Umbilical cord (tissue), 2 donors: Measurements from ENCODE around the gene KCNK3. TPM values are rescaled to one million over a fixed set of nuclear protein-coding genes. Genes with fewer than 3 reads are reported as not detected.
A peak's percentile ranks its signal among the peaks of the same experiment; 100 is the strongest.
"Not testable (repeated sequence)": the region's sequence is repeated elsewhere in the genome, so short reads cannot be mapped to it uniquely, and the experiment has no call there.

Experiments used
- DNase-seq: peaks from one replicate; pipeline ENCODE4 v3.0.0-alpha.2; 2015; ENCODE audit warnings: low spot score
- total RNA-seq: library from RNA; depleted of rRNA; stranded (reverse); fragments of >200 nt; gene quantifications from one replicate; pipeline ENCODE4 v1.2.3, GENCODE V29; 2014; ENCODE audit warnings: low replicate concordance; ENCODE audit not compliant: insufficient read depth

KCNK3 gene
- total RNA-seq, 1 donor from 2014 or later = 11.8 TPM

- DNase-seq = no peak
These were observed 62.6 kb downstream of the KCNK3 start for GRCh38 chr2:26754972-26755670.

DNA sequence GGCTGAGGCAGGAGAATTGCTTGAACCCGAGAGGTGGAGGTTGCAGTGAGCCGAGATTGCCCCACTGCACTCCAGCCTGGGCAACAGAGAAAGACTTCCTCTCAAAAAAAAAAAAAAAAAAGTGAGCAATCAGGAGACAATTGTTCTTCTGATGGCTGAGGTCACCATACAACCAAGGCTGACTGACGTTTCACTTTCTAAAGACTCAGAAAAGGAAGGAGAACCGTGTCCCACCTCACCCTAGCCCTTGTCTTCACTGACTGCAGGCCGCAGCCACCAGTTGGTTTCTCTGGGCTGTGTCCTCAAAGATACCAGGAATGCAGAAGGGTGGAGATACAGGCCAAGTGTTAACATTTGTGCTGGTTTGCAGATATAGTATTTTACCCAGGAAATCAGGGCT is 63.8 kb downstream of the KCNK3 start:
- DNase-seq = no peak

GRCh38 chr2:26757873-26758789 is 65.6 kb downstream of the KCNK3 start:
- peak; percentile 82 for DNase-seq

- DNase-seq = no peak
These were observed 66.3 kb downstream of the KCNK3 start for GRCh38 chr2:26758790-26759321.

DNA sequence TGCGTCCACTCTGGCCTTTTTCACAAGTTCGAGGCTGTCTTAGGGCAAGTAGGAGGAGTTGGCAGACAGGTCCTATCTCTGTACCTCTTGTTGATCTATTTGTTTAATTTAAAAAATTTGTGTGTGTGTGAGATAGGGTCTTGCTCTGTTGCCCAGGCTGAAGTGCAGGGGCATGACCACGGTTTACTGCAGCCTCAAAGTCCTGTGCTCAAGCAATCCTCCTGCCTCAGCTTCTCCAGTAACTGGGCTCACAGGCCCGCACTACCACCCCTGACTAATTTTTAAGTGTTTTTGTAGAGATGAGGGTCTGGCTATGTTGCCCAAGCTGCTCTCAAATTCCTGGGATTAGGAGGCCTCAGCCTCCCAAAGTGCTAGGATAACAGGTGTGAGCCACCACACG is 67.3 kb downstream of the KCNK3 start:
- DNase-seq = no peak

GRCh38 chr2:26760991-26761390 is 68.5 kb downstream of the KCNK3 start:
- not testable (repeated sequence) for DNase-seq

DNA sequence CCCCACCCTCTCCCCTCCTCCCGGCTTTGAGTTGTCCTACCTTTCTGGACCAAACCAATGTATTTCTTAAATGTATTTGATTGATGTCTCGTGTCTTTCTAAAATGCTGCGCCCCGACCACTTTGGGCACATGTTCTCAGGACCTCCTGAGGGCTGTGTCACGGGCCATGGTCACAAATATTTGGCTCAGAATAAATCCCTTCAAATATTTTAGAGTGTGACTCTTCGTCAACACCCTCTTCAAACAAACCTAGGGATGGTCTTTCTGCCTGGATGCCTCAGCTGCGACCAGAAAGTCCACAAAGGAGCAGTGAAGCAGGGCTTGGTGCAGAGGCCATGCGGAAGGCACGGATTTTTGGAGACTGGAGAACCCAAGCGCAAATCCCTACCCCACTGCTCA is 70.5 kb downstream of the KCNK3 start:
- no peak for DNase-seq

DNA sequence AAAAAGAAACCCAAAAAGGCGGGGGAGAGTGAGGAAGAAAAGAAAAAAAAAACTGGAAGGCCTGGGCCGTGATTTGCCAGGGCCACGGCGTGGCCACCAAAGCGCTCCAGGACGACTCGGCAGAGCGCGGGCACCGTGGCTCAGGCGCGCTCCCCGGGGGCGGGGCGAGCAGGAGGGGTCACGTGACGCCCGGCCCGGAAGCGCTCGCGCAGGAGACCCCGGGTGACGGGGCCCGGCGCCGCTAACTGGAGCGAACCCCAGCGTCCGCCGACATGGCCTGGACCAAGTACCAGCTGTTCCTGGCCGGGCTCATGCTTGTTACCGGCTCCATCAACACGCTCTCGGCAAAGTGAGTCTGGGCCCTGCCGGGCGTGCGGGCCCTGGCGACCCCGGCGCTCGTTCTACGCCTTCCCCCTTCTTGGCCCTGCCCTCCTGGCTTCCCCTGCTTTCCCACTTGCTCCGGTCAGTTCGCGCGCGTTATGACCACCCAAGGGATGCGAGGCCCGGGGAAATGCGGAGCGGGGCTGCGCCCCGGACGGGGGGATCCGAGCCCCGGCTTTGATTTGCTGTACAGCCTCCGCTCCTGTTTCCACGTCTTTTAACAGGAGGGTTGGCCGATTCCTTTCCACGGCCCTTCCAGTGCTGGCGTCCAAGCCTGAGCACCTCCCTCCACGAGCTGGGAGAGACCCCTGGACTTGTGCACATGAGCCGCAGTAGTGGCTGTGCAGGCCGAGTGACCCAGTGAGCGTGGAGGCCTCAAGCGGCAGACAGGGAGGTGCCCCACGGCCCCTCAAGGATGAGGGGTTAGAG is 71.8 kb downstream of the KCNK3 start, which contains the start of gene SLC35F6:
Gene SLC35F6, plus strand, starts transcription at position 207 of the 810 bp plus-strand sequence. Its CDS starts 66 bp downstream, at position 273.
- DNase-seq = peak; percentile 86

DNA sequence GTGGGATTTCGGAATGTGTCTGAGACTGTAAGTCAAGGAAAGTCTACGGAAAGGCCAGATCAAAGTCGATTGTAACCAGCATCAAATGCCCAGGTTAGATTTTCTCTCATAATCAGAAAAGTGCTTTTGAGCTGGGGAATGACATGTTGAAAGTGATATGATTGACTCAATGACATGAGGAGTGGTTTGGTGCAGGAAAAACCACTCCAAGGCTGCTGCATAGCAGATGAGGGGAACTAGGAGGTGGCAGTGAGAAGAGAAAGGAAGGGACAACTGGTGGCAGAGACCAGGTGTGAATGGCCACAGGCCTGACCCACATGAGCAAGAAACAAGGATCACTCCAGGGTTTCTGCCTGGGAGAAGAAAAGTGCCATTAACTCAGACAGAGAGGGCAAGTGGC is 72.4 kb downstream of the KCNK3 start:
- DNase-seq = no peak

GRCh38 chr2:26765475-26766200 is 73.1 kb downstream of the KCNK3 start:
- DNase-seq = no peak

GRCh38 chr2:26767129-26767528 is 74.6 kb downstream of the KCNK3 start:
- DNase-seq = no peak

GRCh38 chr2:26767894-26768487 is 75.5 kb downstream of the KCNK3 start:
- no peak for DNase-seq

DNA sequence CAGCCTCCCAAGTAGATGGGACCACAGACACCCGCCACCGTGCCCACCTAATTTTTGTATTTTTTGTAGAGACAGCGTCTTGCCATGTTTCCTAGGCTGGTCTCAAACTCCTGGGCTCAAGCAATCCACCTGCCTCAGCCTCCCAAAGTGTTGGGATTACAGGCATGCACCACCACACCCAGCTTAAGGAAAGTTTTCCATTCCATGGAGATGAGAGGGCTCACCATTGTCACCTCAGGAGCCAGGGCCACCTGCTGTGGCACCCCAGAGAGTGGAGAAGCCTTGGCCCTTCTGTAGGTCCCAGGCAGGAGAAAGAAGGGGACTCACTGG is 76.2 kb downstream of the KCNK3 start:
- DNase-seq = no peak

DNA sequence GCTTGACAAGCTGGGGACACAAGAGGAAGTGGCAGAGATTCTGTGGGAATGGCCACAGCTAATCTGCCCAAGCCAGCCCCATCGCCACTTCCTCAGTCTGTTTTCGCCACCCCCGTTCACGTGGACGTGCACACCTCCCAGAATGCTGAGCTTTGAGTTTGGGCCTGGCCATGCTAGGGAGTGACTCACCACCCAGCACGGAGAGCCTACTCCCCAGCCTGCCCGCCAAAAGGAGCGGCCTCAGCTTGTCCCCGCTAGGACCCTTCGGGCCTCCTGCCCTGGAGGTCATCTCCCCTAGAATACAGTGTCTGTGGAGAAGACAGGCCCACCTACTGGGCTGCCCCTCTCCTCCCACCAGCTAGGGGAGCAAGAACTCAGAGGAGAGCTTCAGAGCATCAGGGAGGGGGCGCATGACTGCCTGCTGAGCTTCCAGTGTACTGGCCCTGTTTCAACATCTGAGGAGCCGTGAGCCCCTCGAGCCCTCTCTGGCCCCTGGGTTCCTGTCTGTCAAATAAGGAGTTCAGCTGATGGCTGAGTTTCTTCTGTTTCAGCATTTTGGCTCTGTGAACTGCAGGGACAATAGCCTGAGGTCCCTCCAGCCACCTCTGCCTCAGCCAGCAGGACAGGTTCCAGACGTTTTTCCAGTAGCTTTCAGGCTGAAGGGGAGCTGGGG is 76.7 kb downstream of the KCNK3 start:
- DNase-seq = peak; percentile 57

- peak; percentile 45 for DNase-seq
These were observed 78.6 kb downstream of the KCNK3 start for GRCh38 chr2:26770986-26771586.

DNA sequence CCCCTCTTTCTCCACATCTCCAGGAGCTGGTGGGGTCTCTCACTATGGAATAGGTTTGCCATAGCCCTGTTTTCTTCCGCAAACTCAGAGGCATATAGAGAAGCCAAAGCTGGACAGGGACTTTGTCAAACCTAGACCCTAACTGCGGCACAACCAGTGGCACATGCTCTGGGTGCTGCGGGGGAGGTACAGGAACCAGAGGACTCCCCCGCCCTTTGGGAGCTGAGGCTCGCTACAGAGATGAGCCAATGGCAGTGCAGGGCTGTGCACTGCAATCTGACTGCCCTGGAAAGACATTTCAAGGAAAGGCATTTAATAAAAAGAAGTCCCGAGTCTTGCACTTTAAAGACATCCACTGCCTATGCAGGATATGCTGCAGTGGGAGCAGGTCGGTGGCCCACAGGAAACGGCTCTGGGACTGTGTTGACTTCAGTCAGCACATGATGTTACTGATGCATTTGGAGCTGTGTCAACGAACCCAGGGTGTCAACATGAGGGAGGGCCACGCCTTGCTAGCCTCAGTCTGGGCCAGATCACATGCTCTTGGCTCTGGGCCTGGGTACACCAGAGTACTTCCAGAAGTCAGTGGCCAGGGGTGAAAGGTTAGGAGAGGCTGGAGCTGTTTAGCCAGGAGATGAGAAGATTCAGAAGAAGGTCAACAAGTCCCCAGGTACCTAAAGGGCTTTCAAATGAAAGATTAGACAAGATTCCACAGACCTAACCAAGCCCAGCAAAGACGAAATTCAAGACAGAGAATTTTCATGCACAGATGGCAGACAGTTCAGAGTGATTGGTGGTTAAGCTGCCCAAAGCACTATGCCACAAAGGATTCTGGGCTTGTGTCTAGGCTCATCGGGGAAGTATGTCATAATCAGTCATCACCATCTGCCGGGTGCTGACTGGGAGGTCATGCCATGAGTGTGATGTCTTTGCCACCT is 79.8 kb downstream of the KCNK3 start:
- DNase-seq = no peak

DNA sequence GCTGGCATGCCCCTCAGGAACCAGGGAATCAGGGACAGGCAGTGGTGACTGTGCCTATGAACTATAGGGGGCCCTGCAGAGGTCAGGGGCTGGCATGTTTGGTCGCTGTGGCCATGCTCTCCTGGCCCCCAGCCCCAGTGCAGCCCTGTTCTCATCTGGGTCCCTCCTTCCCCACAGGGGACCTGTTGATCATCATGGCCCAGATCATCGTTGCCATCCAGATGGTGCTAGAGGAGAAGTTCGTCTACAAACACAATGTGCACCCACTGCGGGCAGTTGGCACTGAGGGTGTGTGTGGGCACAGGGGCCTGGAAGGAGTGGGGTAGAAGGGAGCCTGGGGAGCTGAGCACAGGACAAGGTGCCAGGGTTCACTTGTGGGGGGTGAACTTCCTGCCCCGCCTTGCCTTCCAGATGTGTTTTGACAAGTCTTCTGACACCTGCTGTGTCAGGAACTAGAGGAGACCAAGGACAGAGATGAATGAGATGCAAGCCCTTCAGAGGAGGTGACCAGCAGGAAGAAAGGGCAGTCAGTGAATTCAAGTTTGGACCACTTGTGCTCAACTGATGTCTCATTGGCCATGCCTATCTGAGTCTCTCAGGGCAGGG is 83.8 kb downstream of the KCNK3 start:
- DNase-seq = no peak

DNA sequence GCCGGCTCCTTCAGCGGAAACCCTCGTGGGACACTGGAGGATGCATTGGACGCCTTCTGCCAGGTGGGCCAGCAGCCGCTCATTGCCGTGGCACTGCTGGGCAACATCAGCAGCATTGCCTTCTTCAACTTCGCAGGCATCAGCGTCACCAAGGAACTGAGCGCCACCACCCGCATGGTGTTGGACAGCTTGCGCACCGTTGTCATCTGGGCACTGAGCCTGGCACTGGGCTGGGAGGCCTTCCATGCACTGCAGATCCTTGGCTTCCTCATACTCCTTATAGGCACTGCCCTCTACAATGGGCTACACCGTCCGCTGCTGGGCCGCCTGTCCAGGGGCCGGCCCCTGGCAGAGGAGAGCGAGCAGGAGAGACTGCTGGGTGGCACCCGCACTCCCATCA is 85.6 kb downstream of the KCNK3 start:
- DNase-seq = no peak
